GF-D8 (cell line): ENCODE data around the gene RERE.

ENCODE experiments used
- DNase-seq: peaks from one replicate; lab custom pipeline; 2025; lab: John Stamatoyannopoulos, UW

Gene RERE

DNA sequence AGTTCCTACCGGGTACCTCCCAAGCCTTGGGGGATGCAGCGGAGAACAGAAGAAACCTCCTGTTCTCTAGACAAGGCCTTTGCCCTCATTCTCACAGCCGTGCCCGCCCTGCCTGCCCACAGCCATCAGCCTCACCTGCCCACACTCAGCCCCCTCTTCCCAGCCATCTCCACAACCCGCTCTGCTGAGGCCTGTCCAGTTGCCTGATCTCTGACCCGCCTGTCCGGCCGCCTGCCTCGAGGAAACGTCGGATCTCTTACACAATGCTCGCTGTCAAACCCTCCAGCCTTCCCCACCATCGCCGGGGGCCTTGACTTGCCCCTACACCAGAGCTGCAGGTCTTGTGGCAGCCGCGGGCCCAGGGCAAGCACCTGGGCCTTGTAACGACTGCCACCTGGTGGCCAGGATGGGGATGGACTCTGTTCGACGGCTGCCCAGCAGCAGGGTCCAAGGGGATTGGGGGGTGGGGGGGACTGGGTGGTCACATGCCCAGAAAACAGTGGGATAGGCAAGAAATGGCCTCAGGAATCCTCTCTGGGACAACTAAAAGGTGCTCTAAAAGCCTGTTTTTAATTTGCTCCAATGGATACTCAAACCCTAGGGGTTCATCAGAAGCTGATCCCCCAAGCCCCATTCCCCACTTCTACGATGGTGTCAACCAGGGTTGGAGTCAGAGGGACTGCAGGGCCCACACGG, 468.5 kb downstream of the RERE start:
- no peak for DNase-seq

DNA sequence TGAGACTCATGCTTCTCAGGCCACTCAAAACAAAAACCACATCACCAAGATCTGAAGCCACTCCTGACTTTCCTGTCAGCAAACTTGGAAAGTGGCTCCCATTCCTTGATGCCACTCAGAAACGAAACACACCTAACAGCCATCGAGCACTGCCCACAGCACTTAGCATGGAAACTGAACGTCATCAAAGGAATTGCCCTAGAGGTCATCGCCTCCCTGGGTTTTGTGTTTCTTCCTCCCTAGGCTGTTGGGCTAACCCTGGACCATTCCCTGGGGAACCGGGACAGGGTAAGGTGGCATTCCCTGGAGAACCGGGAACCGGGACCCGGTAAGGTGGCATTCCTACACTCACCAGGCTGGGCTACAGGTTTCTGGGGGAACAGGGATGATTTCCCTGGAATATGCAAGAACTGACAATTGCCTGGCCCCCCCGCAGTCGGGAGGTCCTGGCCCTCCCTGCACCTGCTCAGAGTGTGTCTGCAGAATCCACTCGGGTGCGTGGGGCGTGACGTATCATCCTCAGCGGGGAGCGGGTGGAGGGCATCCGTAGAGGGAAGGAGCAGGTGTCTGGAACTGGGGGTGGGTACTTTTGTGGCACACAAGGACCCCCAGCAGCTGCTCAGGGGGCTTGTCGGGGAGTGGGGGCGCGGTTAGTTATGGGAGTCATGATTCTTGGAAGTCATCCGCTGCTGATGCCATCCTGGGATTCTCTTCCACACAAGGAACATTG, 469.2 kb downstream of the RERE start:
- DNase-seq, result no peak

GRCh38 chr1:8347635-8348034, 469.8 kb downstream of the RERE start:
- no peak for DNase-seq

DNA sequence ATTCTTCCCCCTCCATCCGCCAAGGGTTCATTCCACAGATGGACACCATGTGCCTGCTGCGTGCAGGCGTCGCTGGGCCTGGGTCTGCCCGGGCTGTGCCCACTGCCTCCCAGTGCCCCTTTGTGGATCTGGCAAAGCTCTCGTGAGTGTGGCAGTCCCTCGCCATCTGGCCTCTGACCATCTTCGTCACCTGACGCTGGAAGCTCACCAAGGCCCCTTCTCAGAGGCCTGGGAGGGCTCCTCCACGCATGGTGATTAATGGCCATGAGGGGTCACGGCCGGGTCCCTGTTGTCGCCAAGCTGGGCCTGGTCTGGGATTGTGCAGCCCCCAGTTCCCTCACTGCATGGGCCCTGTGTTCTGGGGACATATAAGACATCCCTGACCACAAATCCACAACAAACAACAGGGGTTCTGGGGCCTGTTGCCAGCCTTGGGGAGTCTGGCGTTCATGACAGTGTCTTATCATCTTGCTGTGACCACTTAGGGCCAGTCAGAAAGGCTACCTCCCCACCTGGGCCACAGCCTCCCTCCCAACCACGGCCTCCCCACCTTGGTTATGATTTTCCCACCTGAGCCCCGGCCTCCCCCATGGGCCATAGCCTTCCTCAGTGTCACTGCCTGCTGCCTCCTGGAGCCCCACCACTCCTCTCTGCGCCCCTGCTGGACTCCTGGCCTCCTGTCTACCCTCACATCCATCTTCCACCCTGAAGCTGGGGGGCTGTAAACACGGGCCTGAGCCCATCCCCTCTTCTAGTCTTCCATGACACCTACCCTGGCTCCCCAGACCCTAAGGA, 471.6 kb downstream of the RERE start:
- no peak for DNase-seq

DNA sequence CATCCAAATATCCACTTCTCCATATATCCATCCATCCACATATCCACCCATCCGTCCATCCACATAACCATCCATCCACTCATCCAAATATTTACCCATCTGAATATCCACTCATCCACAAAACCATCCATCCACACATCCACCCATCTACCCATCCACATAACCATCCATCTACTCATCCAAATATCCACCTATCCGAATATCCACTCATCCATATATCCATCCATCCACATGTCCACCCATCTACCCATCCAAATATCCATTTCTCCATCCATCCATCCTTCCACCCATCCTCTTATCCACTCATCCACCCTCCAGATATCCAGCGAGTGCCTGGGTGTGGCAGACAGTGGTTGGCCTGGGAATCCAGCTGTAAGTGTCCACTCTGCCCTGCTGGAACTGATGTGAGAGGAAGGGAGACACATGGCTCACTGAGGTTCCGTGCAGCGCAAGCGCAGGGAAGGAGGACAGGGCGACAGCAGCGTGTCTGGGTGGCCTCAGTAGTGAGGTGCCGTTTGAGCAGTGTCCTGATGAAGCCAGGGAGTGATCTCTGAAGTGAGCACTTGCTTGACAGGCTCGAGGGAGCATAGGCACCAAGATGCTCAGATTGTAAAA, 472.4 kb downstream of the RERE start:
- DNase-seq, result no peak

- DNase-seq, result no peak
Observed at GRCh38 chr1:8343464-8344001, 473.9 kb downstream of the RERE start.

DNA sequence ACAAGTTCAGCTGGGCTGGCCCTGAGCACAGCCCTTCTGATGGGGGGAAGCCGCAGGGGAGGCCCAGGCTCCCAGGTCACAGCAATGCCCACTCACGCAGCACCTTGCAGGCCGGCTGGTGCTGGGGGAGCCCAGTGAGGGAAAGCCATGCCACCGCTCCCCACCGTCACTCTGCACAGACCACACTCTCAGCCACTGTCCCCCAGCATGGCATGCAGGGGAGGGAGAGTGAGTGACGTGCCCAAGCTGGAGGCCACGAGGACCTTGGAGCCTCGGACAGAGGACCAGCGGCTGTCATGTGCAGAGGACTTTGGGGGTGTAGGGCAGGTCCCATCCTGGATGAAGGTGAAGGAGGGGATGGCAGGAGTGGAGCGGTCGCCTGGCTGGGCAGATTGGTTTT, 474.4 kb downstream of the RERE start:
- DNase-seq, result no peak

- DNase-seq, result no peak
Observed at GRCh38 chr1:8342325-8342724, 475.1 kb downstream of the RERE start.

- DNase-seq, result no peak
Observed at GRCh38 chr1:8340448-8340847, 477.0 kb downstream of the RERE start.

GRCh38 chr1:8339203-8339600, 478.2 kb downstream of the RERE start:
- no peak for DNase-seq

DNA sequence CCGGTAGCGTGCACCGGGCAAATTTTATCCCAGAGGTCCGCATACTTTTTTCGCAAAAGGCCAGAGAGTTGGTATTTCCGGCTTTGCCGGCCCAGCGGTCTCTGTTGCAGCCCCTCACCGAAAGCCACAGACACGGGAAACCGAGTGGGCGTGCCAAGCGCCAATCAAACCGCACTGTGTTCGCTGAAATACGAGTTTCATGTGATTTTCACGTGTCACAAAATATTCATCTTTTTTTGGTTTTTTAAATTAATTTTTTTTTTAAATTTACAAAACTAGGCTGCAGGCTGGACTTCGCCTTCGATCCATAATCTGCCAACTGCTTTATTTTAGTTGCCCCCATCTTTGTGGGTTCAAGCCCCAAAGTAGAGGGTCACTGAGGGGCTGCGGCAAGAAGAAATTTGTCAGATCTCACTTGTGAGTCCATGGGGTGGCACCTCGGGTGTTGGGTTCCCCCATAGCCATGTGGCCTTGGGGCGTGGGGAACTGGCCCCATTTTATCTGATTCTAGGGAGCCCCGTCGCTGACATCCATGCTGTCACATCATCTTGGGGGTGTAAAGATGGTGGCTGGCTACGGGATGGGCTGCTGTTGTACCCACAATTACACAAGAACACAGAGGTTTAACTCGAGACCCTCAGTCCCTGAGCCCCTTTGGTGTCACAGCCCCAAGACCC, 478.8 kb downstream of the RERE start:
- DNase-seq, result no peak

DNA sequence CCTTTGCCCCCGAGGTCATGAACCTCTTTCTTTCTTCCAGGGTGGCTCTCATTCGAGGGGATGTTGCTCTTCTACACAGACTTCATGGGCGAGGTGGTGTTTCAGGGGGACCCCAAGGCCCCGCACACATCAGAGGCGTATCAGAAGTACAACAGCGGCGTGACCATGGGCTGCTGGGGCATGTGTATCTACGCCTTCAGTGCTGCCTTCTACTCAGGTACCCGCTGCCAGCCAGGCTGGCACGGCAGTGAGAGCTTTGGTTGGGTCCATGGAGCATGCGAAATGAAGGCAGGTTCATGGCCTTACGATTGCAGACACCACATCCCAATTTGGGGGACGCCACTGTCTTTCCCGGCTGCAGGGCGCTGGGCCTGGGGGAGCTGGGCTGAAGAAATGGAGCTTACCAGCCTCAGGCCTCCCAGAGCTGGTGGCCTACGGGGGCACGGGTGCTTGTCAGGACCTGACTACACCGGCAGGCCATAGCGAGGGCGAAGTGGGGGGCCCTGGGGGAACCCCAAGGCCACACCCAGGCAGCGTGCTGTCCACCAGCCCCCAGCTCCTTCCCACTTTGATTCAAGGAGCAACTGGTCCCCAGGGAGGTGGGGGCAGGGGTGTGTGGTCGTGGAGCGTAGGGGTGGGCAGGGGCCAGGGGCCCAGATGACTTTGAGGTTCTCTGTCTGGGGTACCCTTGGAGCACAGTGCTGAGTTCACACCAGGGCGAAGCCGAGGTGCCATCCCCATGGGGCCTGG, 479.5 kb downstream of the RERE start:
- no peak for DNase-seq

DNA sequence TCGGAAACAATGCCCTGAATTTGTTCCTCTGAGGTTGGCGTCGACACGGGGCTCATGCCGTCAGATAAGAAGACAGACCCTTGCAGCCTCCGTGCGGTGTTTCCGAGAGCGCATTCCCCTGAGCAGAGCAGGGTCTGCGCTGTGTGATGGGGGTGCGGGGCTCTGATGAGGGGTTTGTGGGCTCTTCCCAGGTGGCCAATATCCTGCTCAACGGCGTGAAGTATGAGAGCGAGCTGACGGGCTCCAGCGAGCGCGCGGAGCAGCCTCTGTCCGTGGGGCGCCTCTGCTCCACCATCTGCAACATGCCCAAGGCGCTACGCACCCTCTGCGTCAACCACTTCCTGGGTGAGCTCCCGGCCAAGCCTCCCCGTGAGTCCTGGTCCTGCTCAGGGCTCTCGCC, 482.2 kb downstream of the RERE start:
- DNase-seq, result no peak

- DNase-seq, result no peak
Observed at GRCh38 chr1:8334106-8334851, 483.2 kb downstream of the RERE start.

DNA sequence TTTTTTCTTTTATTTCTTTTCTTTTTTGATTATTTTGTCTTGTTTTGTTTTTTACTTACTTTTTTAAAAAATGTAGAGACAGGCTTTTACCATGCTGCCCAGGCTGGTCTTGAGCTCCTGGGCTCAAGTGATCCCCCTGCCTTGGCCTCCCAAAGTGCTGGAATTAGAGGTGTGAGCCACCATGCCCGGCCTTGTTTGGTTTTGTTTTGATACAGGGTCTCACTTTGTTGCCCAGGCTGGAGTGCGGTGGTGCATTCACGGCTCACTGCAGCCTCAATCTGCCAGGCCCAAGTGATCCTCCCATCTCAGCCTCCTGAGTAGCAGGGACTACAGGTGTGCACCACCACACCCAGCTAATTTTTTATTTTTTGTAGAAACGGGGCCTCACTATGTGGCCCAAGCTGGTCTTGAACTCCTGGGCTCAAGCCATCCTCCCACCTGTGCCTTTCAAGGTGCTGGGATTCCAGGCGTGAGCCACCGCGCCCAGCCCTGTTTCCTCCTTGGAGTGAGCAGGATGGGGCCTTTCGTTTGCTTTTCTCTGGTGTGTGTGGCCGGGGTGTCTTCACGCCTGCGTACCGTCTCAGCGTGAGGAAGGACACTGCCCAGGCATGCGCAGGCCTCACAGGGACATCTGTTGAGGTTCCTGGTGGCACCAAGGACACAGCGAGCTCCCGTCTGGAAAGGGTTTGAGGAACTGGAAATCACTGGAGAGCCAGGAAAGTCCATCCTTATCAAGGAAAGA, 484.0 kb downstream of the RERE start:
- DNase-seq, result no peak

- DNase-seq, result no peak
Observed at GRCh38 chr1:8332806-8333205, 484.6 kb downstream of the RERE start.

- DNase-seq, result no peak
Observed at GRCh38 chr1:8330271-8331125, 486.9 kb downstream of the RERE start.

- DNase-seq, result no peak
Observed at GRCh38 chr1:8329858-8330257, 487.6 kb downstream of the RERE start.

GRCh38 chr1:8329439-8329838, 488.0 kb downstream of the RERE start:
- no peak for DNase-seq
